ENCODE data around the gene SOWAHD. TPM values are rescaled to one million over a fixed set of nuclear protein-coding genes. Genes with fewer than 3 reads are reported as not detected.

The SOWAHD gene
- total and polyA plus RNA-seq, 2 experiments from 2014 or later = 3.8 to 5.1 TPM

GRCh38 chrX:119726900-119727555, 31.4 kb upstream of the SOWAHD start:
- DNase-seq (ENCODE audit: low spot score) (no peak), ATAC-seq (no peak)
- Histone ChIP-seq H2AFZ (peak overlapping the region; percentile 93; the same call in 1 of the 2 replicates), H3K9me2 (ENCODE audit: insufficient read depth) (no peaks in the 10 kb centered on the region), H3K36me3 (ENCODE audit: insufficient read depth) (no peaks in the 10 kb centered on the region), H3K27ac (ENCODE audit: low read depth) (no peak overlapping the region), H3K27me3 (ENCODE audit: insufficient read depth) (no peaks in the 10 kb centered on the region), H3K4me2 (no peak overlapping the region), H4K20me1 (replicated peaks; ENCODE audit: insufficient read depth) (no peaks in the 10 kb centered on the region), H3K4me3 (no peak overlapping the region), H3K79me2 (replicated peaks; ENCODE audit: insufficient read depth) (no peaks in the 10 kb centered on the region), H3F3A (replicated peaks; ENCODE audit: low read depth) (no peaks in the 10 kb centered on the region), H3K4me1 (ENCODE audit: insufficient read depth) (0 out of 2 replicates have a peak, but pooled peaks cover 6% of the 10 kb centered on the region)
- Mint-ChIP-seq H3K27me3 (ENCODE audit: insufficient read depth, low read depth, poor library complexity) (peaks cover 7% of the 10 kb centered on the region), H3K4me1 (peaks cover 13% of the 10 kb centered on the region), H3K27ac (no peak overlapping the region; the same call in 1 of the 2 replicates), H3K4me3 (no peak overlapping the region), H3K36me3 (ENCODE audit: low read depth) (no peaks in the 10 kb centered on the region), H3K9me3 (no peaks in the 10 kb centered on the region)
- no peak for TF ChIP-seq NANOG (IDR thresholded peaks at IDR 0.05; ENCODE audit: borderline replicate concordance)
- TF ChIP-seq ETS1 (IDR thresholded peaks at IDR 0.05) = no peak
- no peak for TF ChIP-seq STAT1 (IDR thresholded peaks at IDR 0.05; ENCODE audit: unreplicated experiment)
- TF ChIP-seq REST (IDR thresholded peaks at IDR 0.05; ENCODE audit: unreplicated experiment) = no peak
- TF ChIP-seq JUNB (IDR thresholded peaks at IDR 0.05; ENCODE audit: unreplicated experiment) = no peak
- no peak for TF ChIP-seq ZNF331 (CRISPR knock-in tag; IDR thresholded peaks at IDR 0.05; ENCODE audit: low read depth)
- TF ChIP-seq ZNF462 (CRISPR knock-in tag; IDR thresholded peaks at IDR 0.05) = no peak
- TF ChIP-seq POLR2AphosphoS5 (IDR thresholded peaks at IDR 0.05; ENCODE audit: low read depth) = no peak
- TF ChIP-seq EZH2 (IDR thresholded peaks at IDR 0.05; ENCODE audit: low read depth, unreplicated experiment) = no peak
